Measurements from ENCODE around the gene KCNJ9.

KCNJ9 gene

DNA sequence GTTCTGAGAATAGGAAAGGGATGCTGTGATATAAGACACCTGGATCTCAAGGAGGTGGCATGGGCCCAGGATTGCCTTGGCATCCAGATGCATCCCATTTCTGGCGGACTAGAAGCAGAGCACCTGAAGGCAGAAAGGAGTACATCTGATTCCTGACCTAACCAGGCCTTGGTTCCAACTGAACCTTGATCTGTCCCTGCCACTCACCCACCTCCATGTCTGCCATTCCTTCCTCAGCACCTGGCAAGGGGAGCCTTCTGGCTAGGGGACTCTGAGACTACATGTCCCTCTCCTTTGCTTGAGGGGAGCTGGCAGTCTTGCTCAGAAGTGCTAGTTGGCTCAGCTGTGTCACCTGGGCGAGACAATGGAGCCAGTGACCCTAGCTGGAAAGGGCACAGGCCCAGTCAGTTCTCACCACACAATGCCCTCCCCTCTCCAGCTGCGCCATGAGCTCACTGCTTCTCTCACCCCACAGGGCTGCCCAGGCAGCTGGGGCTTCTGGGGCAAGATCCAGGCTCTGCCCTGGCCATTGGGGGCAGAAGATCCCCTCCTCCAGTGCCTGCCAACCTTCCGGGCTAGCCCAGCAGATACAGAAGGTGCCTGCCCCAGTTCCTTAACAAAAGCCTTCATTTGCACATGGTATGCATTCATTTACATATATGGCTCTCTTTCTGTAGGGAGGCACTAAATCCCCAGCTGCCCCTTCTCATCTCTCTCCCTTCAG lies 14.2 kb downstream of the KCNJ9 start:
- peaks cover 30% of the 10 kb centered on the region for H3K36me3 Mint-ChIP-seq (ENCODE audit: insufficient read depth)
- no peak overlapping the region for H3K4me3 Mint-ChIP-seq
- DNase-seq (ENCODE audit: low spot score in 2 of 2) (no peak), ATAC-seq (replicated peaks; ENCODE audit: extremely low read depth, poor library complexity, severe bottlenecking) (no peak)
- peak overlapping the region; percentile 42 for H3K27ac Mint-ChIP-seq (ENCODE audit: low read depth)
- no peaks in the 10 kb centered on the region for H3K9me3 Mint-ChIP-seq
- no peaks in the 10 kb centered on the region for H3K27me3 Mint-ChIP-seq
- peaks cover 36% of the 10 kb centered on the region for H3K4me1 Mint-ChIP-seq

DNA sequence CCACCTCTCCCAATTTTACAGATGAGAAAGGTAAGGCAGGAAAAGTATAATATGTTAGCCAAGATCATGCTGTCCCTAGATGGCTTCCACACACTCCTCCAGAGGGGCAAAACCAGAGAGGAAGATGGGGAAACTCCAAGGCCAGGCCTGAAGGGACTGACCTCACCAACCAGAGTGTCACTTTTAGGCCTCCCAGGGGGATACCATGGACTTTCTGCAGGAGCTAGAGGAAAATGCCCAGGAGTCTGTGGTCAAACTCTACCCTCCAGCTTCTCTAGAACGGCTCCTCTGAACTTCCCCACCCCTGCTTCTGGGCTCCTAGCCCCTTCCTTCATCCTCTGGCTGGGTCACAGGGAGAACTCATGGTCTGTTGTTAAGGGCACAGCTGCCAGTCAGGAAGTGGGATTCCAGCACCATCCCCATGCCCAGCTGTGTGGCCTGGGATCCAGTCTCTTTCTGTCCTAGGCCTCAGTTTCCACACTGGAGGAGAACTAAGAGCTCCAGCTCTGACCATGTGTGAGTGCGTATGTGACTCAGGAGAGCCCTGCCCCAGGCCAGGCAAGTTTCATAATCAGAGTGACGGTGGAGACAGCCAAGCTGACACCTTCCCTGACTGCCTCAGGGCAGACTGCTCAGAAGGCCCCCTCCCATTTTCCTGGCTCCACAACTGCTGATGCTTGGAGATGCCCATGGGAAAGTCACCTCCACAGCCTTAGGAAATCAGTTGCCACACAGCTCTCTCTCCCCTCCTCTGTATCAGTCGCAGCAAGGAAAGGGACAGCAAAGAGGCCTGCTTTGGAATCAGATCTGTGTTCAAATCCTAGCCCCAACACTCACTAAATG lies 15.2 kb downstream of the KCNJ9 start:
- H3K36me3 Mint-ChIP-seq (ENCODE audit: insufficient read depth), result peaks cover 34% of the 10 kb centered on the region
- H3K4me3 Mint-ChIP-seq, result peak overlapping the region; percentile 85
- no peak for ATAC-seq (replicated peaks; ENCODE audit: extremely low read depth, poor library complexity, severe bottlenecking)
- no peaks in the 10 kb centered on the region for H3K9me3 Mint-ChIP-seq
- DNase-seq (ENCODE audit: low spot score in 2 of 2), result no peak
- H3K27me3 Mint-ChIP-seq, result no peaks in the 10 kb centered on the region
- peak overlapping the region; percentile 93 for H3K27ac Mint-ChIP-seq (ENCODE audit: low read depth)
- peaks cover 39% of the 10 kb centered on the region for H3K4me1 Mint-ChIP-seq

DNA sequence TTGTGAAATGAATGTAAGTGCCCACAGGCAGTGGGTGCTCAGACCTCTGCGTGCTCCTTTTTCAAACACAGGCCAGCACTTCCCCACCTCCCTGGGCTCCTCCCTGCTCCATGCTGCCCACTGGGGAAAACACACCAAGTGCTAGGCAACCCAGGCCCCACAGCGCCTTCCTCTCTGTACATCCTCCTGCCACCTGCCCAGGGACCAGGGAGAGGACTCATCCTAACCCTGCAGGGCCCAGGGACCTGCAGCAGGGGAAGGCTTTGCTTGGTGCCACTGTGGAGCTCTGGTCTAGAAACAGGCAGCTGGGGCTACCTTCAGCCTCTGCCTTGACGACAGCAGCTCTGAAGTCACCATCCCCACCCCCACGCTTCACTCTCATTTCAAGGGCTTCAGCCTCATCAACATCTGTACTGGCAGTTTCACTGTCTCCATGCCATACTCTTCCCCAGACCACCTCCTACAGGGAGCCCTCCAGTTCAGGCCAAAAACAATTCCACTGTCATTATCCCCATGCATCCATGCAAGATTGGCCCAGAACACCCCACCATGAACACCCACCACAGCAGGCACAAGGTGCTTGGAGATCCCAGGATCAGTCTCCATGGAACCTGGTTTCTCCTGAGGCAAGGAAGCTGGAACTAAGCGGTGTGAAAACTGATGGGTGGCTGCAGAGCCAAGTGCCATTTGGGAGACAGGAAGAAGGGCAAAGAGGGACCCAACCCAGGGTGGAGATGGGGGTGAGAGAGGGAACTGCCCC lies 16.0 kb downstream of the KCNJ9 start:
- Mint-ChIP-seq H3K36me3 (ENCODE audit: insufficient read depth) (peaks cover 32% of the 10 kb centered on the region), H3K4me1 (peaks cover 39% of the 10 kb centered on the region), H3K27ac (ENCODE audit: low read depth) (peak overlapping the region; percentile 93), H3K9me3 (no peaks in the 10 kb centered on the region), H3K4me3 (peak overlapping the region; percentile 85), H3K27me3 (no peaks in the 10 kb centered on the region)
- no peak for ATAC-seq (replicated peaks; ENCODE audit: extremely low read depth, poor library complexity, severe bottlenecking)
- DNase-seq (ENCODE audit: low spot score in 2 of 2), result no peak

DNA sequence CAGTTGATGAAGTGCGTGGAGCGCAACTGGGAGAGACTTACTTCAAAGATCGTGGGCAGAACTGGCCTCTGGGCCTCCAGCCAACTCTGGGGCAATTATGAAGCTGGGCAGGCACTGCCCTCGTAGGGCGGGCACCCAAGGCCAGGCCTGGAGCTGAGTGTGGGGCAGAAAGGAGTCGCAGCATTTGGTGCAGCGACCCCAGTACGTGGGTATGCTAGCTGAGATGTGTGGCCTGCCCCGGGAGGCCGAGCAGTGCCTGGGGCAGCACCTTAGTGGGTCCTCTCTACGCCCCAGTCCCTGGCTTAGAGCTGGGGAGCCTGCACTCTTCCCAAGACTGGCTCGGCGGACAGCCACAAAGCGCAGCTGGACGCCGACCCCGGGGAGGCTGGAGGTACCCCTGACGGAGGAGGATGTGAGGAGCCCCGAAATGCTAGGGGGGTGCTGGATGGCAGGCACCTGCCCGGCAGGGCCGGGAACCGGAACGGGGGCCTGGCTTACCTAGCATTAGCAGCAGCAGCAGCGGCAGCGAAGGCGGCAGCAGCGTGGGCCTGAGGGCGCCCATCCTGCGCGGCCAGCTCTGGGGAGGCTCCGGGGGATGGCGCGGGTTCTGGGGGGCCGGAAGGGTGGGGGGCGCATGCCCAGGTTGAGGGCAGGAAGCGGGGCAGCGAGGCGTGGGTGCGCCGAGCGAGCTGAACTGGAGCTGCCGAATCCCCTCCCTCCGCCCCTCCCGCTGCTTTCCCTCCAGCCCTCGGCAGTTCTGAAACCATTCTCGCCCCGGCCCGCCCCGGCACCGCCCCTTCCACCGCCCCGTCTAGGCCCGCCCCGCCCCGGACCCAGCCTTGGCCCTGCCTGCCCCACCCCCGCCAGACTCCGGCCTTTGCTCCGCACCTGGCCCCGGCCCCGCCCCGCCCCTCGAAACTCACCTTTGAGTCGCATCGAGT lies 16.8 kb downstream of the KCNJ9 start, which contains the start of gene IGSF8:
Gene IGSF8, minus strand, starts transcription at position 709 of the 941 bp plus-strand sequence. Its CDS starts 147 bp downstream, at position 562.
- Mint-ChIP-seq H3K9me3 (no peaks in the 10 kb centered on the region), H3K4me3 (peak within 1 kb of the TSS; percentile 85), H3K27me3 (no peaks in the 10 kb centered on the region), H3K4me1 (peaks cover 44% of the 10 kb centered on the region), H3K36me3 (ENCODE audit: insufficient read depth) (peaks cover 32% of the 10 kb centered on the region), H3K27ac (ENCODE audit: low read depth) (peak within 1 kb of the TSS; percentile 93)
- ATAC-seq (replicated peaks; ENCODE audit: extremely low read depth, poor library complexity, severe bottlenecking), result peak; percentile 73
- DNase-seq (ENCODE audit: low spot score in 2 of 2), result peak; percentile 85 to 88

DNA sequence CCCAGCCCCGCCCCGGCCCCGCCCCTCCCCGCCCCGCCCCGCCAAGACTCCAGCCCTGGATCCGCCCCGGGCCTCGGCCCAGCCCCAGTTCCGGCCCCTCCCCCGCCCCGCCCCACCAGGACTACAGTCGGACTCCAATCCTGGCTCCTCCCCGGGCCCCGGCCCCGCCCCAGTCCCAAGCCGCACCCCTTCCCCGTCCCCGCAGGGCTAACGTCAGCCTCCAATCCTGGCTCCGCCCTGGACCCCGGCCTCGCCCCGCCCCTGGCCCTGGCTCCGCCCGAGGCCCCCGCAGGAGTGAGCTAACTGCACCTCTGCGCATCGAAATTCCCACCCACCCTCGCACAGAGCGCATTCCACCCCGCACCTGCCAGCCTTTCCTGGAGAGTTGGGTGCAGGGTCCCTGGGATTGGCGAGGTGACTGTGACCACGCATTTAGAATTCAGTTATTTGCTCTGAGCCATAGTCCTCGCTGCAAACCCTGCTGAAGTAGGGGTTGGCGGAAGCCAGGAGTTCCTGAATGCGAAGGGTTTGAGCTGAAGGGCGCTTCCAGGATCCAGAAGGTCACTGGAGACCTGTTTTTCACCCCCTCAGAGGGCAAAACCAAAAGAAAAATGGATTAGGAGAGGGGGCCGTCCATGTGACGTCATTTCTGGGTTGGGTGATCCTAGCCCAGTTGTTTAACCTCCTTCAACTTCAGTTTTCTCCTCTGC lies 17.7 kb downstream of the KCNJ9 start:
- Mint-ChIP-seq H3K36me3 (ENCODE audit: insufficient read depth) (peaks cover 27% of the 10 kb centered on the region), H3K27me3 (no peaks in the 10 kb centered on the region), H3K4me3 (peak overlapping the region; percentile 85), H3K9me3 (no peaks in the 10 kb centered on the region), H3K4me1 (peaks cover 44% of the 10 kb centered on the region), H3K27ac (ENCODE audit: low read depth) (peak overlapping the region; percentile 93)
- peak; percentile 92 to 94 for DNase-seq (ENCODE audit: low spot score in 2 of 2)
- ATAC-seq (replicated peaks; ENCODE audit: extremely low read depth, poor library complexity, severe bottlenecking), result peak; percentile 83

DNA sequence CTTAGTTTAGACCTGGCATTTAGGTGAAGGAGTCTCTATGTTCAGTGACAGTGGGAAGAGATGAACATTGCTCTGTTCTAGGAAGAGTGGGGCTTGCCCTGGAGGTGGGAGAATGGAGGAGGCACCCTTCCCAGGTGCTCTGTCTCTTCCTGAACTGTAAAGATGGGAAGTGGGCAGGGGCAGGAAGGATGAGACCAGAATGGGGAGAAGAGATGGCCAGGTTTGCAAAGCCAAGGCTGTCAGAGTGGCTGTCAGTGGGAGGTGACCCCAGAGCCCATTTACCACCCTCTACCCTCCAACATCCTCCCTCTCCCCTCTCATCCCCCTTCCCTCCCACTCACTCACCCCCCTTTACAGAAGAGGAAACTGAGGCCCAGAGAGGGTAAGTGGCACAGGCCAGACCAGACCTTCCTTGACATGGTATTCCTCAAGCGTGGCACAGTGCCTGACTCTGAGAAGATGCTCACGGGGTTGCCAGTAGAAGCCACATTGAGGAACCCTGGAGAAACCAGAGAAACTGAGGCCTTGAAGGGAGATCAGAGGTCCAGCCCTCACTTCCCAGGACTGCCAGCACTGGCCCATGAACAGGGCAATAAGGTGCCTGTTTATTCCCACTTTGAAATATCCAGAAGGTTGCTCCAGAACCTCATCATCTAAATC lies 18.5 kb downstream of the KCNJ9 start:
- H3K27ac Mint-ChIP-seq (ENCODE audit: low read depth), result peak overlapping the region; percentile 93
- H3K36me3 Mint-ChIP-seq (ENCODE audit: insufficient read depth), result peaks cover 23% of the 10 kb centered on the region
- no peaks in the 10 kb centered on the region for H3K9me3 Mint-ChIP-seq
- H3K27me3 Mint-ChIP-seq, result no peaks in the 10 kb centered on the region
- ATAC-seq (replicated peaks; ENCODE audit: extremely low read depth, poor library complexity, severe bottlenecking), result no peak
- DNase-seq (ENCODE audit: low spot score in 2 of 2), result no peak
- no peak overlapping the region for H3K4me3 Mint-ChIP-seq
- peaks cover 44% of the 10 kb centered on the region for H3K4me1 Mint-ChIP-seq

DNA sequence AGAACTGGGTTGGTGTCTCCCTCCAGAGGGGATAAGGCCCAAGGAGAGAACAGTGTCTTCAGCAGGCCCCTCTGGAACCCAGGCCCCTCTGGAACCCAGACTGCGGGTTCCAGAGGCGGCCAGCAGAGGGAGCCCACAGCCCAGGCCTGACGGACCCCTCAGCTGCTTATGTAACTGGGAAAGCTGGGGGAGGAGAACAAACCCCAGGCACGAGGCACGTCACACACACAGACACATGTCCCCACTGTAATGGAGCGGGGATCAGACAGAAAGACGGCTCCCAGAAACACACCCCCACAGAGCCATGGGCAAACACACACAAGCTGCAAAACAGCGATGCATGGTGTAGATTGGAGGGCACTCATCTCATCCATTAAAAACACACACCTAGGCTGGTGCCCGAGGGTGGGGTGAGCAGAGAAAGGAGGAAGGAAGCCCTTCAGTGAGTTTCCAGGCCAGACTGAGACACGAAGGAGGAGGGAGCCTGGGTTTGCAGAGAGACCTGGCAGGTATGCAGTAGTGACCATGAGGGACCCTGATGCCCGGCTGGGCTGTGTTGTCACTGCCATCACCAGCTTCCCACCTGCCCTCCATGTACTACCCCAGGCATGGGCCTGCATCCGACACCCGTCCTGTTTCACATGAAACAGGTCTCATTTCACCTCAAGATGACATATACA lies 19.8 kb downstream of the KCNJ9 start:
- Mint-ChIP-seq H3K27ac (ENCODE audit: low read depth) (peak overlapping the region; percentile 93), H3K27me3 (no peaks in the 10 kb centered on the region), H3K4me1 (peaks cover 38% of the 10 kb centered on the region), H3K36me3 (ENCODE audit: insufficient read depth) (peaks cover 22% of the 10 kb centered on the region), H3K4me3 (peak overlapping the region; percentile 52), H3K9me3 (no peaks in the 10 kb centered on the region)
- peak; percentile 52 to 58 for DNase-seq (ENCODE audit: low spot score in 2 of 2)
- no peak for ATAC-seq (replicated peaks; ENCODE audit: extremely low read depth, poor library complexity, severe bottlenecking)

DNA sequence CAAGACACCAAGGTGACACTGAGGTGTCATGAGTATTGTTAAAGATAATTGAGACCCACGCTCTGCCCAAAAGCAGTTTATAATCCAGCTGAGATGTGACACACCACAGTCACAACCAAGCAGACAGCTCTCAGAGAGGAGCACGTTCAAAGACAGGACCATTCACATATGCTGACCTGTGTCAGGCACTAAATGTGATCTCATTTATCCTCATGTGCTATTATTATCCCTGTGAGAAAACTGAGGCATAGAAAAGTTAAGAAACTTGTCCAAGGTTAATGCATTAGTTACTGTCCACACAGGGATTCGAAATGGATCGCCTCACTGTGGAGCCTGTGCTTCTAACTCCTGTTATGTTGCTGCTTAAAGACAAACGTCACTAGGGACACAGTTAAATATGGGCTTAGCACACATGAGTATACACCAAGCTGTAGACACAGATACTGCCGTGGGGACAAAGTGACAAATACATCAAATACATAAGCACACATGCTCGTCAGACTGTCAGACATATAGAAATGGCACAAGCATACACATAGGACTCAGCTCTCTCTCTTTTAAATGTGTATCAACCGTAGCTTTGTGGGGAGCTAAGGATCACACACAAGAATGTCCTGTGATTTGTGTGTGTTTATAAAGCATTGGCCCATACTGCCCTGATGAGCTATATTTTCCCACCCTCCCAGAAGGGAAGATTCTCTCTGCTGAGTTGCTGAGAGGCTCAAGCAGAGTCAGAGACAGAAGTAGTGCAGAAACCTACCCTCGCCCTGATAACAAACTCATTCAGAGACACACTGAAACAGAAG lies 20.6 kb downstream of the KCNJ9 start:
- Mint-ChIP-seq H3K9me3 (no peaks in the 10 kb centered on the region), H3K4me3 (peak overlapping the region; percentile 52), H3K4me1 (peaks cover 30% of the 10 kb centered on the region), H3K27ac (ENCODE audit: low read depth) (no peak overlapping the region), H3K36me3 (ENCODE audit: insufficient read depth) (peaks cover 22% of the 10 kb centered on the region), H3K27me3 (no peaks in the 10 kb centered on the region)
- ATAC-seq (replicated peaks; ENCODE audit: extremely low read depth, poor library complexity, severe bottlenecking) (no peak), DNase-seq (ENCODE audit: low spot score in 2 of 2) (no peak)

DNA sequence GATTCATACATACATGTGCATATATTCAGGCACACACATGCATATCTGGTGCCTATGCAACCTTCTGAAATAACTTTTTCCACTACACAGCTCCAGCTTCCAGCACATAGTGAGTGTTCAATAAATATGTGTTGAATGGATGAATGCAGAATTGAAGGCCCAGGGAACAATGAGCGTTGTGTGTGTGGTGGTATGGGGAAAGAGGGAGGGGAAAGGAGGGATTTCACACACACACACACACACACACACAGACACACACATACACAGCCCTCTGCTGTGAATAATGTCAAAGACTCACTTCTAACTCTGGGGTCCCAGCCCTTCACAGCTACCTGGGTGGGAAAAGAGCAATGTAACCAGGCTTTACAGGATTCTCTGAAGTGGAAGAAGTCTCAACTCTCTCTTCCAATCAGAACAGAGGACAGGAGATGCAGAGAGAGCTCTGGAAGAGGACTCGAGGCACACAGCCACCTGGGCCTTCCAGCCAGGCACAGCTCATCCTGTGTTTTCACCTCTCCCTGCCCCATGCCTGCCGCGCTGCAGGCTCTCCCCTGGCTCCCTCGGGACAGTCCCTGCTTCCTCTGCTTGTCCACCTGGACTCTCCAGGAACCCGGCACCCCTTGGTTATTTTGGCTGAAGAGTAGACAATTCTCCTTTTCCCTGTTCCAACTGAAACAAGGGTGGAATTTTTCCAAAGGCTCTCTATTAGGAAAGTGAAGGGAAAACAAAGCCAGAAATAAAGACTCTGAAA lies 22.5 kb downstream of the KCNJ9 start:
- Mint-ChIP-seq H3K9me3 (no peaks in the 10 kb centered on the region), H3K36me3 (ENCODE audit: insufficient read depth) (peaks cover 11% of the 10 kb centered on the region), H3K4me3 (no peak overlapping the region), H3K4me1 (peaks cover 19% of the 10 kb centered on the region), H3K27ac (ENCODE audit: low read depth) (no peak overlapping the region), H3K27me3 (peaks cover 3% of the 10 kb centered on the region)
- DNase-seq (ENCODE audit: low spot score in 2 of 2) (no peak), ATAC-seq (replicated peaks; ENCODE audit: extremely low read depth, poor library complexity, severe bottlenecking) (no peak)
